Measurements from ENCODE around the gene SGCD.

DNA sequence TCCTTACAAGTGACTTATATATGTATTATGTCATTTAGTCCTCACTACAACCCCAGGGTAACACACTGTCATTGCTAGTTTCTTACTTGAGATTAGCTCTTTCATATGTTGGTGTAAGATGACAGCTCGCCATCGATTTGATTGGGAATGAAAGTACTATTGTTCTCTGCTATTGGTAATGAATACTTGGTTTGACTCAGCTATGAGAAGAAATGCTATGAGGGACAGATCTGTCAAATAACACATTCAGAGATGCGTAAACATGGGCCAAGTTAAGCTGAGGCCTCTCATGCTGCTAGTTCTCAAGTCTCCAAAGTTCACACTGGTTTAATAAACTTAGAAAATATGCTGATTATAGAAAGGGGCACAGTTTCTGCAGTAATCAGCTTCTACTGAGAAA lies 142.7 kb downstream of the SGCD start:
- TF ChIP-seq, protein P1, sequence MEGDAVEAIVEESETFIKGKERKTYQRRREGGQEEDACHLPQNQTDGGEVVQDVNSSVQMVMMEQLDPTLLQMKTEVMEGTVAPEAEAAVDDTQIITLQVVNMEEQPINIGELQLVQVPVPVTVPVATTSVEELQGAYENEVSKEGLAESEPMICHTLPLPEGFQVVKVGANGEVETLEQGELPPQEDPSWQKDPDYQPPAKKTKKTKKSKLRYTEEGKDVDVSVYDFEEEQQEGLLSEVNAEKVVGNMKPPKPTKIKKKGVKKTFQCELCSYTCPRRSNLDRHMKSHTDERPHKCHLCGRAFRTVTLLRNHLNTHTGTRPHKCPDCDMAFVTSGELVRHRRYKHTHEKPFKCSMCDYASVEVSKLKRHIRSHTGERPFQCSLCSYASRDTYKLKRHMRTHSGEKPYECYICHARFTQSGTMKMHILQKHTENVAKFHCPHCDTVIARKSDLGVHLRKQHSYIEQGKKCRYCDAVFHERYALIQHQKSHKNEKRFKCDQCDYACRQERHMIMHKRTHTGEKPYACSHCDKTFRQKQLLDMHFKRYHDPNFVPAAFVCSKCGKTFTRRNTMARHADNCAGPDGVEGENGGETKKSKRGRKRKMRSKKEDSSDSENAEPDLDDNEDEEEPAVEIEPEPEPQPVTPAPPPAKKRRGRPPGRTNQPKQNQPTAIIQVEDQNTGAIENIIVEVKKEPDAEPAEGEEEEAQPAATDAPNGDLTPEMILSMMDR (IDR thresholded peaks at IDR 0.05): no peak
- no peak for TF ChIP-seq POLR2A (IDR thresholded peaks at IDR 0.05)
